RWPE1 (cell line): ENCODE results near the gene RNPS1.
"Not testable (repeated sequence)": the region's sequence is repeated elsewhere in the genome, so short reads cannot be mapped to it uniquely, and the experiment has no call there.

Source experiments
- CTCF ChIA-PET: fragments of 350-600 bp; sonication (Branson Sonifier 250); formaldehyde crosslinking; extraction: SDS; loops from one replicate; lab custom pipeline; 2021; lab: Yijun Ruan, JAX
- POLR2A ChIA-PET: fragments of 400-600 bp; formaldehyde crosslinking; extraction: SDS; loops from one replicate; lab custom pipeline; 2020; ENCODE audit warnings: antibody characterized with exemption; ENCODE audit not compliant: low non-redundant PET; lab: Yijun Ruan, JAX
- DNase-seq: peaks from one replicate; pipeline ENCODE4 v3.0.0; 2012; ENCODE audit warnings: low spot score
- H3K27ac ChIP-seq: fragments of 450-650 bp; 2 replicates; pipeline ENCODE4 v1.5.1; 2017
- CTCF ChIP-seq: fragments of 450-650 bp; conservative IDR thresholded peaks from 2 replicates; pipeline ENCODE4 v1.5.1; 2017; ENCODE audit warnings: low read depth, mild to moderate bottlenecking

The RNPS1 gene

GRCh38 chr16:2243781-2244180, 24.1 kb downstream of the RNPS1 start:
- POLR2A ChIA-PET: no interaction called here
- H3K27ac ChIP-seq: peak overlapping the region; percentile 21; the same call in 1 of the 2 replicates
- DNase-seq: no peak
- CTCF ChIA-PET: no interaction called here
- no peak for TF ChIP-seq CTCF

- POLR2A ChIA-PET: no interaction called here
- H3K27ac ChIP-seq: peak overlapping the region; percentile 21; the same call in 1 of the 2 replicates
- TF ChIP-seq CTCF: no peak
- DNase-seq: no peak
- CTCF ChIA-PET: interaction anchor here (0.6 to 0.7 kb wide), 2 partner anchors 171 to 606 kb away, joined by 3 read pairs; no protein-coding TSS in a partner anchor
These were observed 24.8 kb downstream of the RNPS1 start for GRCh38 chr16:2243031-2243528.

- ChIA-PET CTCF (interaction anchor here (0.6 to 0.7 kb wide), 2 partner anchors 172 to 606 kb away, joined by 3 read pairs; no protein-coding TSS in a partner anchor), POLR2A (no interaction called here)
- peak overlapping the region; percentile 19; the same call in 1 of the 2 replicates for H3K27ac ChIP-seq
- DNase-seq: no peak
- no peak for TF ChIP-seq CTCF
These were observed 25.3 kb downstream of the RNPS1 start for GRCh38 chr16:2242598-2242997.

GRCh38 chr16:2240331-2240730, 27.6 kb downstream of the RNPS1 start:
- H3K27ac ChIP-seq: peak overlapping the region; percentile 57
- POLR2A ChIA-PET, DNase-seq: not testable (repeated sequence)
- CTCF ChIA-PET: interaction anchor here (0.7 kb wide), 1 partner anchor 237 kb away, joined by 4 read pairs; no protein-coding TSS in a partner anchor

GRCh38 chr16:2238838-2239675, 28.9 kb downstream of the RNPS1 start:
- DNase-seq: no peak
- TF ChIP-seq CTCF: no peak
- peak overlapping the region; percentile 57 for H3K27ac ChIP-seq
- ChIA-PET POLR2A (interaction anchor here (1.6 kb wide), 1 partner anchor 44 kb away, joined by 3 read pairs; no protein-coding TSS in a partner anchor), CTCF (interaction anchor here (0.5 kb wide), 1 partner anchor 52 kb away, joined by 3 read pairs; no protein-coding TSS in a partner anchor)

GRCh38 chr16:2238150-2238837, 29.6 kb downstream of the RNPS1 start:
- no peak for TF ChIP-seq CTCF
- CTCF ChIA-PET: interaction anchor here (0.5 kb wide), 1 partner anchor 53 kb away, joined by 3 read pairs; no protein-coding TSS in a partner anchor
- POLR2A ChIA-PET: interaction anchor here (1.6 kb wide), 1 partner anchor 43 kb away, joined by 3 read pairs; no protein-coding TSS in a partner anchor
- no peak for DNase-seq
- peak overlapping the region; percentile 57 for H3K27ac ChIP-seq
